Mesendoderm (in vitro differentiated cells): ENCODE measurements around the gene TIAM1.

Experiments used
- DNase-seq: peaks from one replicate; pipeline ENCODE4 v3.0.0; 2013
- H2AK5ac ChIP-seq: 2 replicates; pipeline ENCODE4 v1.6.1; 2013; ENCODE audit warnings: low read length, inconsistent platforms
- H2BK120ac ChIP-seq: 2 replicates; pipeline ENCODE4 v1.6.1; 2013; ENCODE audit warnings: low read depth, mild to moderate bottlenecking, low read length, moderate library complexity, mixed read lengths
- H2BK15ac ChIP-seq: replicated peaks from 2 replicates; pipeline ENCODE4 v1.6.1; 2013; ENCODE audit warnings: low read depth, mild to moderate bottlenecking, moderate library complexity
- H2BK5ac ChIP-seq: 2 replicates; pipeline ENCODE4 v1.6.1; 2013; ENCODE audit warnings: low read length, inconsistent platforms
- H3K18ac ChIP-seq: 2 replicates; pipeline ENCODE4 v1.6.1; 2013; ENCODE audit warnings: mild to moderate bottlenecking, low read length, mixed read lengths
- H3K23ac ChIP-seq: one replicate; pipeline ENCODE4 v1.6.1; 2013; ENCODE audit warnings: low read length
- H3K27ac ChIP-seq: 2 replicates; pipeline ENCODE4 v1.5.1; 2013; ENCODE audit warnings: low read depth, mild to moderate bottlenecking, inconsistent platforms, low read length, moderate library complexity
- H3K27me3 ChIP-seq: 2 replicates; pipeline ENCODE4 v1.6.1; 2013; ENCODE audit warnings: low read length, control low read depth, mild to moderate bottlenecking, inconsistent platforms; ENCODE audit not compliant: insufficient read depth, poor library complexity
- H3K36me3 ChIP-seq: 2 replicates; pipeline ENCODE4 v1.6.1; 2013; ENCODE audit warnings: low read length, inconsistent platforms; ENCODE audit not compliant: control insufficient read depth, insufficient read depth
- H3K4ac ChIP-seq: one replicate; pipeline ENCODE4 v1.6.1; 2013; ENCODE audit warnings: low read depth, mild to moderate bottlenecking, low read length, moderate library complexity
- H3K4me1 ChIP-seq: 2 replicates; pipeline ENCODE4 v1.6.1; 2013; ENCODE audit warnings: low read depth, low read length, inconsistent platforms; ENCODE audit not compliant: control insufficient read depth
- H3K4me2 ChIP-seq: 2 replicates; pipeline ENCODE4 v1.6.1; 2013; ENCODE audit warnings: low read length
- H3K4me3 ChIP-seq: 2 replicates; pipeline ENCODE4 v1.5.1; 2013; ENCODE audit warnings: mild to moderate bottlenecking, low read length
- H3K56ac ChIP-seq: one replicate; pipeline ENCODE4 v1.6.1; 2013; ENCODE audit warnings: low read length
- H3K79me1 ChIP-seq: 2 replicates; pipeline ENCODE4 v1.6.1; 2013; ENCODE audit warnings: low read length, inconsistent platforms
- H3K79me2 ChIP-seq: 2 replicates; pipeline ENCODE4 v1.6.1; 2013; ENCODE audit warnings: mild to moderate bottlenecking, low read length; ENCODE audit not compliant: control insufficient read depth, insufficient read depth
- H3K9ac ChIP-seq: 2 replicates; pipeline ENCODE4 v1.6.1; 2013; ENCODE audit warnings: low read length, inconsistent platforms
- H4K5ac ChIP-seq: one replicate; pipeline ENCODE4 v1.6.1; 2013; ENCODE audit warnings: low read length
- H4K8ac ChIP-seq: one replicate; pipeline ENCODE4 v1.6.1; 2013; ENCODE audit warnings: low read depth, mild to moderate bottlenecking, control low read depth, low read length, moderate library complexity
- WGBS: extraction: QIAGEN DNeasy Blood & Tissue Kit; methylation state at CpG from one replicate; pipeline ENCODE4 v1.1.7; 2013; ENCODE audit warnings: low lambda C conversion rate, missing lambda C conversion rate; ENCODE audit not compliant: insufficient coverage; ENCODE audit errors: extremely low coverage; 5-methylcytosine and 5-hydroxymethylcytosine counted together

TIAM1 gene

GRCh38 chr21:31173881-31174555, 170.0 kb downstream of the TIAM1 start:
- no peaks in the 10 kb centered on the region for H3K79me2 ChIP-seq
- no peak overlapping the region for H4K5ac ChIP-seq
- peak; percentile 62 for DNase-seq
- peak overlapping the region; percentile 18 for H3K56ac ChIP-seq
- H3K4me2 ChIP-seq = no peak overlapping the region
- no peak overlapping the region for H2BK120ac ChIP-seq
- no peak overlapping the region for H2BK15ac ChIP-seq
- H3K4me1 ChIP-seq = peaks cover 4% of the 10 kb centered on the region
- no peak overlapping the region for H4K8ac ChIP-seq
- H3K36me3 ChIP-seq = no peaks in the 10 kb centered on the region
- no CpG with 5 or more reads among the region's 25 CpGs for WGBS
- H2AK5ac ChIP-seq = no peak overlapping the region
- no peak overlapping the region for H3K9ac ChIP-seq
- no peak overlapping the region for H3K23ac ChIP-seq
- no peaks in the 10 kb centered on the region for H3K27me3 ChIP-seq
- no peaks in the 10 kb centered on the region for H3K79me1 ChIP-seq
- no peak overlapping the region for H3K4ac ChIP-seq
- no peak overlapping the region for H2BK5ac ChIP-seq
- H3K18ac ChIP-seq = no peak overlapping the region
- H3K27ac ChIP-seq = no peak overlapping the region
- H3K4me3 ChIP-seq = no peak overlapping the region

GRCh38 chr21:31172328-31172727, 171.7 kb downstream of the TIAM1 start:
- peak; percentile 70 for DNase-seq
- H4K8ac ChIP-seq = no peak overlapping the region
- no peak overlapping the region for H4K5ac ChIP-seq
- no peaks in the 10 kb centered on the region for H3K79me1 ChIP-seq
- H3K56ac ChIP-seq = no peak overlapping the region
- no CpG with 5 or more reads among the region's 6 CpGs for WGBS
- no peak overlapping the region for H3K9ac ChIP-seq
- no peak overlapping the region for H3K27ac ChIP-seq
- no peaks in the 10 kb centered on the region for H3K79me2 ChIP-seq
- no peak overlapping the region for H3K23ac ChIP-seq
- H3K4me1 ChIP-seq = peaks cover 4% of the 10 kb centered on the region
- H3K4ac ChIP-seq = no peak overlapping the region
- H3K27me3 ChIP-seq = no peaks in the 10 kb centered on the region
- H2BK5ac ChIP-seq = no peak overlapping the region
- no peak overlapping the region for H2BK15ac ChIP-seq
- no peak overlapping the region for H3K4me2 ChIP-seq
- no peaks in the 10 kb centered on the region for H3K36me3 ChIP-seq
- no peak overlapping the region for H2BK120ac ChIP-seq
- no peak overlapping the region for H3K18ac ChIP-seq
- H3K4me3 ChIP-seq = no peak overlapping the region
- H2AK5ac ChIP-seq = no peak overlapping the region

DNA sequence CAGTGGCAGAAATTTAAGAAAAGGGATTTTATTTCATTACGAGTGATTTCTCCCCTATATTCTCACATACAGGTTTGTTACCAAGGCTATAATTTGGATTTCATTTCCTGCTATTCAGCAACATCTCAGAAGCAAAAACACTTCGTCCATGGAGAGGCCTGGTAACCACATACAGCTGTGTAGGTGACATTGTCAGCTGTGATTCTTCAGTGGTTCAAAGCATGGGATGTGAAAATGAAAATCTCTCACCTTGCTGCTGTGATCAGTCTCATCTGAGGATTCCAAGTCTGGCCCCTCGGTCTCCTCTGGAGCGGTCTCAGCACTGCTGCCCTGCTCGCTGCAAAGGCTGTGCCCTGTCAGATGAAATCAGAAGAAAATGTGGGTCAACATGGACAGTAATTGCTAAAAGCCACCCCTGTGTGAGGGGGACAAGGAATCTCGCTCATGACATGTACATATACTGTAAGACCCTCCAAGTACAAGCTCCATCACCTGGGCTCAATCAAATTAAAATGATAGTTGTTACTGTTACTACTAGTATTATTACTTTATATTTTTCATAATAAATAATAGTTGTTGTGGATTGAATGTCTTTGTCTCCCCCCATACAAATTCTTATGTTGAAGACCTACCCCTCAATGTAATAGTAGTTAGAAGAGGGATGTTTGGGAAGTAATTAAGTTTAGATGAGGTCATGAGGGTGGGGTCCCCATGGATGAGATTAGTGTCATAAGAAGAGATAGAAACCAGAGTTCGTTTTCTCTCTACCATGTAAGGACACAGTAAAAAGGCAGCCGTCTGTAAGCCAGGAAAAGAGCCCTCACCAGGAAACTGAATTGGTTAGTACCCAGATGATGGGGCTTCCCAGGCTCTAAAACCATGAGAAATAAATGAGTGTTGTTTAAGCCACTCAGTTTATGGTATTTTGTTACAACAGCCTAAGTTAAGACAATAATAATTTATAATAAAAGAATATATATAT, 179.1 kb downstream of the TIAM1 start:
- Histone ChIP-seq H3K9ac (no peak overlapping the region), H2AK5ac (no peak overlapping the region), H3K36me3 (no peaks in the 10 kb centered on the region), H2BK5ac (no peak overlapping the region), H2BK15ac (no peak overlapping the region), H3K4ac (peak overlapping the region; percentile 48), H3K4me1 (peaks cover 2% of the 10 kb centered on the region), H3K56ac (peak overlapping the region; percentile 10), H3K79me1 (peaks cover 2% of the 10 kb centered on the region), H3K23ac (no peak overlapping the region), H3K27me3 (no peaks in the 10 kb centered on the region), H3K27ac (no peak overlapping the region), H3K79me2 (no peaks in the 10 kb centered on the region), H2BK120ac (peak overlapping the region; percentile 73), H4K8ac (no peak overlapping the region), H3K18ac (peak overlapping the region; percentile 32), H4K5ac (no peak overlapping the region), H3K4me2 (no peak overlapping the region), H3K4me3 (no peak overlapping the region)
- no CpG with 5 or more reads among the region's 8 CpGs for WGBS
- no peak for DNase-seq

- Histone ChIP-seq H3K79me1 (peaks cover 5% of the 10 kb centered on the region), H2BK120ac (no peak overlapping the region), H3K56ac (no peak overlapping the region), H3K4me1 (peaks cover 15% of the 10 kb centered on the region), H3K4ac (no peak overlapping the region), H3K23ac (no peak overlapping the region), H3K4me3 (no peak overlapping the region), H3K18ac (no peak overlapping the region), H2BK15ac (no peak overlapping the region), H2AK5ac (no peak overlapping the region), H2BK5ac (no peak overlapping the region), H3K36me3 (no peaks in the 10 kb centered on the region), H3K79me2 (peaks cover 3% of the 10 kb centered on the region), H3K9ac (no peak overlapping the region), H3K27ac (no peak overlapping the region), H3K4me2 (no peak overlapping the region), H3K27me3 (no peaks in the 10 kb centered on the region), H4K5ac (no peak overlapping the region), H4K8ac (no peak overlapping the region)
- WGBS = no CpG with 5 or more reads among the region's 4 CpGs
- DNase-seq = no peak
Measured at GRCh38 chr21:31162827-31163226, 181.2 kb downstream of the TIAM1 start.

DNA sequence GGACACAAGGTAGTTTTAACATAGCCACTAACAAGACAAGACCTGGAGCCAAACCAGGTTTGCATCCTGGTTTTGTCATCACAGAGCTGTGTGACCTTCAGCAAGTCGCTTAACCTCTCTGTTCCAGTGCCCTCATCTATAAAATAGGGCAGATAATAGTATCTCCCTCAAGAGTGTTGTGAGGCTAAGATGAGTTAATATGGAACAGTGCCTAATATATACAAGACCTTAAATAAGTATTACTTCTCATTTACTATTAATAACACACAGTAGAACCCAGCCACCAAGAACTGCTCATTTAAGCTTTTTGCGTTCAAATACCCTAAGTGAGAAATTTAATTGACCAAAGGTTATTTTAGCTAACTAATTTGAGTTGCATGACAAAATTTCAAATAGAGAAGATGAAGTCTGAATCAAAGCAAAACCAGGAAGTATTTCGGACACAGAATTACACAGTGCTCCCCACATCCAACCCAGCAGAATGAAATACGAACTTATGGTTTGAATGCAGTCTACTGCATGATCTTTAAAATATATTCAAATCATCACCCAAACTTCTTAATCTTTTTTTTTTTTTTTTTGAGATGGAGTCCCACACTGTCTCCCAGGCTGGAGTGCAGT, 181.9 kb downstream of the TIAM1 start:
- Histone ChIP-seq H3K4ac (no peak overlapping the region), H3K36me3 (no peaks in the 10 kb centered on the region), H3K18ac (peak overlapping the region; percentile 60), H3K4me2 (no peak overlapping the region), H3K4me1 (peaks cover 18% of the 10 kb centered on the region), H3K23ac (no peak overlapping the region), H3K79me1 (peaks cover 5% of the 10 kb centered on the region), H2BK120ac (no peak overlapping the region), H3K4me3 (no peak overlapping the region), H2BK15ac (no peak overlapping the region), H3K9ac (no peak overlapping the region), H4K8ac (no peak overlapping the region), H3K27ac (no peak overlapping the region), H4K5ac (no peak overlapping the region), H3K79me2 (peaks cover 3% of the 10 kb centered on the region), H2AK5ac (no peak overlapping the region), H3K56ac (no peak overlapping the region), H3K27me3 (no peaks in the 10 kb centered on the region), H2BK5ac (no peak overlapping the region)
- WGBS = no CpG with 5 or more reads among the region's 4 CpGs
- no peak for DNase-seq
